Stimulated activated naive CD8-positive, alpha-beta T cell treated with anti-CD3 and anti-CD28 coated beads, Interleukin-15, Interleukin-2, amounts not matched to agents 100 U/mL and 50 U/mL, for 24 hours (primary cell): ENCODE data around the gene PIP4K2C.
"Not testable (repeated sequence)": the region's sequence is repeated elsewhere in the genome, so short reads cannot be mapped to it uniquely, and the experiment has no call there.

ENCODE experiments used
- ATAC-seq: fragments of 150-1000 bp; cut with Tn5 transposase; one replicate; pipeline ENCODE4 v1.10.0; 2021
- DNase-seq: peaks from one replicate; pipeline ENCODE4 v3.0.0; 2021

Gene PIP4K2C

DNA sequence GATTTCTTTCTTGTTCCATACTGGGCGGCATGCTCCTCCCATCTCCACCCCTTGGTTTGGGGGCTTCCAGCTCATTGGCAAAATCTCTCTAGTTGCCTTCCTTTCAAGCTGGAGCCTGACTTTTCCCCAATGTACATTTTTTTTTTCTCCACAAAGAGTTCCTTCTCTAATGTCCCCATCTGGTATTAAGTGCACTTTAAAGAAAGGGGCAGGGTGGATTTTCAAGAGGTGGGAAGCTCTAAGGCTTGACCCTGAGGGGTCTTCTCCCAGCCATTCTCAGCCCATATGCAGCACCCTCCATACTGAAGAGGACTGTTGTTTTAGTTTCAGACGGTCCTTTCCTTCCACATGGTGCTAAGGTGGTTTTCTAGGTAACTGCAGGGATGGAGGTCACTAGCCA, 5.8 kb upstream of the PIP4K2C start:
- DNase-seq (no peak), ATAC-seq (no peak)

DNA sequence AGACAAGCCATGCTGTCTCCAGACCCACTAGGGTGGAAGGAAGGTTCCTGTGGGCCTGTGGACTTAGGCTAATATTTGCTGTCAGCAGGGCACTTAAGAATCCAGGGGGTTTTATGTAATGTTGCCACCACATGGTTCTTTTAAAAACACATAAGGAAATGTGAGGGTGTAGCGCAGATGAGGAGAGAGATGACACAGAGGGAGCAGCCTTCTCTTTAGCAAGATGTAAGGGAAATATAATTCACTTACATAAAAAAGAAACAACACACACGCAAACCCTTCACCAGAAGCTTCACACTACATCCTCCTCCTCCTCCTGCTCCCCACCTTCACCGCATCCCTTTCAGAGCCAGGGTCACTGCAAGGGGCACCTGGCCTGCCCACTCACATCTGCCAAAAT, 4.9 kb upstream of the PIP4K2C start:
- no peak for ATAC-seq
- no peak for DNase-seq

DNA sequence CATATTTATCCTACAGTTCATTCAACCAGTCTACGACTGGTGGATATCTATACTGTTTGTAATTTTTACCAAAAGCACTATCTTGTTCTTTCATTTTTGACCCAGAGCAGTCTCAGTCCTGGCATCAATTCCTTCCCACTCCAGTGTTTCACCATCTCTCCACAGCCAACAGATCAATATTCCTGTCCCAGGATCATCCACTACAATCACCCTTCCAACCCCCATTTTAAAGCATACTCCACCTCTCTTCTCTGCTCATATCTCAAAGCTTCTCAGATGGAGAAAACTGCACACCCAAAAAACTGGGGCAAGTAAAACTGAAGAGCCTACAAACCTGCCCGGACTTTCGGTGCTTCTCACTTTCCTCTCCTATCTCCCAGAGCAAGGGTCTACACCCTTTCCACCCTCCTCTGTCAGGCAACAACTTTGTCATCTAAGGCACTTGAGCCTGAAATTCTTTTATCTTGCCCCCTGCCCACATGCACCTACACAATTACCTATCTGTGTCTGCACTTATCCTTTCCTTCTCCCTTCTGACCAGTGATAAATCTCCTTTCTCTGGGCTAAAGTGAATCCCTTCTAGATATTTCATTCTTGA, 4.1 kb upstream of the PIP4K2C start:
- DNase-seq (no peak), ATAC-seq (no peak)

DNA sequence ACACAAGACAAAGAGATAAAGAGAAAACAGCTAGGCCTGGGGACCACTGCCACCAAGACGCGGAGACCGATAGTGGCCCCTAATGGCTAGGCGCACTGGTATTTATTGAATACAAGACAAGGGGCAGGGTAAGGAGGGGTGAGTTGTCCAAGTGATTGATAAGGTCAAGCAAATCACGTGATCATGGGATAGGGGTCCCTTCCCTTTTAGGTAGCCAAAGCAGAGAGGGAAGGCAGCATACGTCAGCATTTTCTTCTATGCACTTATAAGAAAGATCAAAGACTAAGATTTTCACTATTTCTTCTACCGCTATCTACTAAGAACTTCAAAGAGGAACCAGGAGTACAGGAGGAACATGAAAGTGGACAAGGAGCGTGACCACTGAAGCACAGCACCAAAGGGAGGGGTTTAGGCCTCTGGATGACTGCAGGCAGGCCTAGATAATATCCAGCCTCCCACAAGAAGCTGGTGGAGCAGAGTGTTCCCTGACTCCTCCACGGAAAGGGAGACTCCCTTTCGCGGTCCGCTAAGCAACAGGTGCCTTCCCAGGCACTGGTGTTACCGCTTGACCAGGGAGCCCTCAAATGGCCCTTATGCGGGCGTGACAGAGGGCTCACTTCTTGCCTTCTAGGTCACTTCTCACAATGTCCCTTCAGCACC, 1.9 kb upstream of the PIP4K2C start:
- ATAC-seq, DNase-seq: not testable (repeated sequence)

DNA sequence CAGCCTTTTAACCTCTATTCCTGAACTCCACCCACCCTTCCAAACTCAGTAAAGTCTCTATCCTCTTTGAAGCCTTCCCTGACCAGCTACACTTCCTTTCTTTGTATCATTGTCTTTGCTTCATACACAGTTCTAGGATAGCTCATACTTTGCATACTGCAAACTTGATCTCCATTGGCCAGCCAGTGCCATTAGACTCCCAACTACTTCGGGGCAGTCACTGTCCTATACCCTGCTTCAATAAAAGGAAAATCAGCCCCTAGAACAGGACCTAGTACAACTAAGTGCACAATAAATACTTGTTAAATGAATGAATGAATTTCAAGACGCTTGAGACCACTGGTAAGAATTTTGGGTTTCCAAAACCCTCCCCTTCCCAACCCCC, 521 bp upstream of the PIP4K2C start:
- no peak for ATAC-seq
- DNase-seq = no peak

DNA sequence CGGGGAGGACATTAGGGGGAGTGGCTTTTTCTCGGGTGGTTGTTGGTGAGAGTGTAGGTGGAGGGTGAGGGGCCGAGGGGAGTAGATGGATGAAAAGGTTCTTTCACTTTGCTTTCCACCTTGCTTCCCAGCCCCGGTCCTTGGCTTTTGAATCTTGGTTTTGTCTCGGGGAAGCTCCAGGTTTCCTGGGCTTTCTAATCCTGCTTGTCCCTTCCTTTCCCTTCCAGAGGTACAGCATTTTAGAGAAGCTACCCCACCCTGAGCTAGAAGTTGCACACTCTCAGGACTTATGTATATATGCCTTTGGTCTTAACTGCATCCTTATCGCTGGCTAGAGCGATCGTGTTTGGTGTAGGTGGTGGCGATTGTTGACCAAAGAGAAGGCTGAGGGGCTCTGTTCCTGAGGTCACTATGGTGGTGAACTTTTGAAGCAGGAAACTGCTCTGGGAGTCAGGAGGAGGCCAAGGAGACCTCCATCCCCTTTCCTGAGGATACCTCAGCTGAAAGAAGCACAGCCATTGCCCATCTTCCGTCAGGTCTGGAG, 862 bp downstream of the PIP4K2C start:
- ATAC-seq = no peak
- no peak for DNase-seq

DNA sequence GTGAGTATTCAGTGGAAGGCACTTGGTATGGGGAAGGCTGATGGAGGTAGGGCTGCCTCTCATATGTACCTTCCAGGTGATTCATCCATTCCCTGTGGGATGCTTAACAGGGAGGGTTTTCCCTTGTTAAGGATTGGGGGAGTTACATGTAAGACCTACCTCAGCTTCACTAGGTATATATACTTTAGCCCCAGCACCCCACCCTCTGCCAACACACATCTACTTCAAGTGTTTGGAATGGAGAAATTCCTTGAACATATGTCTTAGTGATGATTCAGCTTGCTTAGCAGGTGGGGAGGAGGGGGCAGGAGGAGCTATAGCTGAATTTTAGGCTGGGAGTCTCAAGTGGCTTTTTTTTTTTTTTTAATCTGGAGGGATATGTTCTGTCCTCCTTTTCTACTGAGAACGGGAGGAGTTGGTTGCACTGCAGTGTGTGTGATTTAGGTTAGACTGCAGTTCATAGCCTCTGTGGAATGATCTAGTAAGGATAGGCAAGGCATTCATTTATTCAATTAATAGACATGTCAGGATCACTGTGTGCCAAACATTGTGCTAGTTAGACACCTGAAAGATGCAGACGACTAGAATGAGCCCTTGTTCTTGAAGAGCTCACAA, 1.7 kb downstream of the PIP4K2C start:
- DNase-seq (no peak), ATAC-seq (no peak)

DNA sequence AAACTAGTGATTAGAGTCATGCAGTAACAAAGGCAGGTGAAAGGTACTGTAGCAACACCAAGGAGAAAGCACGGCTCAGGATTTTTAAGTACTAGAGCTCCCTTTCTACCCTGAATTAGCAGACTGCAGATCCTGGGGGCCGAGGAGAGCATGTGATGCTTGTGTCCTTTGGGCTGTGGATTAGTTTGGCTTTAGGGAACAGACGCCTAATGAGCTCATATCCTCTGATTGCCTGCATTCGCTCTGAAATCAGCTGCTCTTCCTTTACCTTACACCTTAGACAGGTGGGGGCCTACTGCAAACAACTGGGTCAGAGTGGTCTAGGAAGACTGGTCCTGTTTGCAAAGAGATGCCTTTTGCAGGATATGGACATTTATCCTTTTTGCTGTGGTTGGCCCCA, 2.2 kb downstream of the PIP4K2C start:
- no peak for DNase-seq
- no peak for ATAC-seq

DNA sequence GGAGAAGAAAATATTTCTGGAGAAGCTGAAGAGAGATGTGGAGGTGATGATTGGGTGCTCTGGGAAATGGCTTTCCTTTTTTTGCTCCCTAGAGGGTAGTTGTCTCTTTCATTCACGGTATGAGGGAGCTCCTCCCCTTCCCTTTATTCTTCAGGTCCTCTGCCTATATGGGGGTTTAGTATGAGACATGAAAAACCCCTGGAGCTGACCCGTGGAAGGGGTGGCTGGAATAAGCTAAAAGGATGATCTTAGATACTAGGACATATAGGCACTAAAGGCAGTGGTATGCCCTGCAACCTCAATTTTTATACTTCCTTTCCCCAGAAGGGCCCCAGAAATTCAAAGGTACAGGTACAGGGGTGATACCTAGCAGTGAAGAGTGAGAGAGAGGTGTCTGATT, 9.4 kb downstream of the PIP4K2C start:
- DNase-seq (no peak), ATAC-seq (no peak)

DNA sequence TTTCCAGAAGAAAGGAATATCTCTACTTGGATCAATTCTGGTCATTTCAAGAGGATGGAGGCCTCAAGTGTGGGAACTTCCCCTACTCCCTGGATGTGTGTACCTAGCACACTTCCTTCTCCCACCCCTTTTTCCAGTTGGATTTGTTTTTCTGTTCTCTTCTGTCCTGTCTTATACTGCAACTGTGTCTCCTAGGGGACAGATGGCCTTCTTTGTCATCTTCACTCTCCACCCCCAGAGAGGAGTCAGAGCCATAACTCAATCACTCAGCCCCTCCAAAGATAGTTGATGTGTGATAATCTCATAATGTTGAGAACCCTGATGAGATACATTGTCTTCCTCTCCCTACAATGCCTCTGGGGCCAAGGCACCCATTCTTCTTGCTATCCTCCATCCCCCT, 11.6 kb downstream of the PIP4K2C start:
- no peak for DNase-seq
- ATAC-seq = no peak

DNA sequence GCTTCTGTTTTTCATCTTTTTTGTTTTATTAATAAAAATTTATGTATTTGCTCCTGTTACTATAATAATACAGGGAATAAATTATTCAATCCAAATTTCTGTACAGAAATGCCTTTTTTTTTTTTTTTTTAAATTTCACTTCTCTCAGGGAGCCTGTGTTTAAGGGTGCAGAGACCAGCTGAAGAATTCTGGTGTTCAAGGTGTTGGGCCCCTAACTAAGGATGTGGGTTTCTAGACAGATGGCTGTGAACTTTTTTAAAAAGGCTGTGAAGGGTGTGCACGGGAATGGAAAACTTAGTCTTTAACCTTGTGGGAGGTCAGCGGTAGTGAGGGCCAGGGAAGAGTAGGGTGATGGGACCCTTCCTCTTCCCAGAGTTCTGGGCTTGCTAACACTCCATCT, 12.3 kb downstream of the PIP4K2C start:
- DNase-seq = no peak
- ATAC-seq = no peak

DNA sequence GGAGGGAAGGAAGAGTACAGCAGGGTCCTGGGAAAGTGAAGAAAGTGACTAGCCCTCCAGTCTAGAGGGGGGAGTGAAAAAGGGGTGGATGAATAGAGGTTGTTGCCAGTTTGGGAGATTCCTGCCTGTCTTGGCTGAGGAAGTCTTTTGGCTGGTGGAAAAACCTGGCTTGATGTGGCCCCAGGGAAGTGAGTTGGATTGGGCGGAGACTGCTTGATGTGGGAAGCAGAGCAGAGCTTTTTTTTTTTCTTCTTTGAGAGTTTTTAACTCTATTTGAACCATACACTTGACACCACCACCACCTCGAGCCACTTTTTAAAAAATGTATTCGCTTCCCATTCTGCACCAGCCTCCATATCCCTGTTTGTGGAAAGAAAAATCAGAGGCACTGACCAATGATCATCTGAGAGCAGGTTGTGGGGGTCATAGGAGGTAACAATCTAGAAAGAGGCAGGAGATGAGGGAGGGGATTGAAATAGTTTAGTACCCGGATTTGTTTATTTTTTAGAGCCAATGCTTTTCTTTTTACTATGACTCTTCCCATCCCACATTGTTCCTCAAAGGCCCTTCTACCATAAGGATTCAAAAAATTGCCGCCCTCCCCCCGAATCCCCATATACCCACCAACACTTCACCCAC, 12.9 kb downstream of the PIP4K2C start:
- ATAC-seq (no peak), DNase-seq (no peak)

DNA sequence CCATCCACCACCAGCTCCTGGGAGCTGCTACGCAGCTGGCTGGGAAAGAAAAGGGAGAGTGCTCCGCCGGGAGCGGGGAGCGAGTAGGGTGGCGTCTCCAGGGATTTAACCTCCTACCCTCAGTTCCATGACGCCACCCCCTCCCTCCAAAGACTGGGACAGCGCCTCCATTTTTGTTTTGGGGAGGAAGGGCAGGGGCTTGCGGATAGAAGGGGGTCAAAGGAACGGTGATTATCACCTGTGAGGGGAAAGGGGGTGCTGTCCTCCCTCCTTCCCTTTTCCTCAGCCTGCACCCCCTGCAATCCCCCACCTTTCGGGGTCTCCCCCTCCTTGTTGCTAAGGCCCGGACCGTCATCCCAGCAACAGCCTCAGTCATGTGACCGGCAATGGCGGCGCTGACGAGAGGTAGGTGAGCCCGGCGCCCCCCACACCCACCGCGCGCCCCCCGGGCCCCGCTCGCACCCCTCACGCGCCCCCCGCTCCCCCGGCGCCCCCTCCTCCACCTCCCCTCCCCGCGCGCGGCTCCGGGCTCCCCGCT, 13.5 kb downstream of the PIP4K2C start, which contains the start of gene DTX3:
DTX3 (plus strand) TSS at position 371 of the 538 bp plus-strand sequence. CDS start 1,694 bp downstream, outside the sequence.
- peak; percentile 58 for DNase-seq
- no peak for ATAC-seq

DNA sequence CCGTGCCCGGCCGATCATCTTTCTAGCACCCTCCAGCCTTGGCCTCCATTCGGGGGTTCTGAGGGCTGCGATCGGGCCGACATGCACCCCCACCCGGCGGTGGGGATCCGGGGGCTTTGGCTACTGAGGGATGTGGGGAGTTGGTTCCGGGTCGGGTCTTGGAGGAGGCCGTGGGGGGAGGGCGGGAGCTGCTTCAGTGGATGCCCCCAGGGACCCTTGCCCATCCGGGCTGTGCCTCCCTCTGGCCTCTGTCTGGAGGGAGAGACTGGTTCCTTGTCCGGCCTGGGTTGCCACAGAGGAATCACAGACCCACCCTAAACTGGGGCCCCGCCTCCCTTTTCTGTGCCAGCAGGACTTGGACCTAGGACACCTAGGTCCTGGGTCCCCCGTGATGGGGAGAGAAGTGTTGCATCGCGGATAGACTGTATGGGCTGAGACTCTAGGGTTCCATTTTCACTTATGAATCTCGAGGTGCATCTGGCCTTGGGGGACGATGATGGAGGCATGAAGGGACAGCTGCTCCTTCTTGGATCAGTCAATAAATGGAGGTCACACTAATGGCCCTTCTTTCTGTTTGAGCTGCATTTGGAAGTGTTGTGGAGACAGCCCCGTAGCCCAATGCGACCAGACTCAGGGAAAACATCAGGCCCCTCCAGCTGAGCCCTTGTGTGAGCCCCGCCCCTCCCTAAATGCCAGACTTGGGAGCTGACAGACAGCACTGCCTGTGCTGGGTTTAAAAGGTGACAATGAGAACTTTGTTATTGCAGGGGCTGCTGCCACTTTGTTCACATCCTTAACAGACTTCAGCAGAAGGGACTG, 14.2 kb downstream of the PIP4K2C start:
- peak; percentile 22 for DNase-seq

DNA sequence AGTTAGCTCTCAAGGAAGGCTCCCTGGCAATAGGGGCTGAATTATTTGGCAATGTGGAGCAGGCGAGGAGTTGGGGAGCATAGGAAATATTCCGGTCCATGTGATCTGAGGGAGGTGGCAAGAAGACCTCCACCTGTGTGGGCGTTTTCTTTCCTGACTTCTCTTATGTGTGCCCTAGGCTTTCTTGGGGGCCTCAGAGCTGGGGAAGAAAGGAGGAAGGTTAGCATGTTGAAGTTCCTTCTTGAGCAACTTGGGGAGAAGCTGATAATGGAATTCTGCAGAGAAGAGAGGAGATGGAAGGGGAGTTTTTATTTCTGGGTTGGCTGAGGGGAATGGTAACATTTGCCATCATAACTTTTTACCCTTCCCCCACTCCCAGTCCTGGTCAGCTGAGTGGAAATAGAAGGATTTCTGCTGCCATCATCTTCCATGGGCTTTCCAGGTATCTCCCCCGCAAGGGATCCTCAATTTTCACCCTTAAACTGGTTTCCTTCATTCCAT, 14.9 kb downstream of the PIP4K2C start:
- no peak for DNase-seq
- no peak for ATAC-seq

More for the DNA sequence above, 14.2 kb downstream of the PIP4K2C start:
- ATAC-seq = no peak

DNA sequence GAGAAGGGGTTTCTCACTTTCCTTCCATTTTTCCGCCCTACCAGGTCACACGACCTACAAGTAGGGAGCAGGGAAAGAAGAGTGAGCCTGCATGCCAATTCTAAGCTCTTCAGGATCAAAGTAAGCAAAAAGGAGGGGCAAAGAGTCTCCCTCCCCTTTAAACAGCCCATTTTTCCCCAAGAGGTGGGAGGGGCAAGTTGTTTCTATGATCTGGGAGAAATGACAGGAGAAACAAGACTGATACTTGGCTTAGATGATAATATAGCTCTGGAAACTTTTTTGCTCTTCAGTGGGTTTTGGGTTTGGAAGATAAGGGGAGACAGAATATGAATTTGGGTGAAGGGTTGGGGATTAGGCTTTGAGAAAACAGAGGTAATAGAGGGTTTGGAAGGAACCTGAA, 15.4 kb downstream of the PIP4K2C start:
- no peak for DNase-seq
- no peak for ATAC-seq

DNA sequence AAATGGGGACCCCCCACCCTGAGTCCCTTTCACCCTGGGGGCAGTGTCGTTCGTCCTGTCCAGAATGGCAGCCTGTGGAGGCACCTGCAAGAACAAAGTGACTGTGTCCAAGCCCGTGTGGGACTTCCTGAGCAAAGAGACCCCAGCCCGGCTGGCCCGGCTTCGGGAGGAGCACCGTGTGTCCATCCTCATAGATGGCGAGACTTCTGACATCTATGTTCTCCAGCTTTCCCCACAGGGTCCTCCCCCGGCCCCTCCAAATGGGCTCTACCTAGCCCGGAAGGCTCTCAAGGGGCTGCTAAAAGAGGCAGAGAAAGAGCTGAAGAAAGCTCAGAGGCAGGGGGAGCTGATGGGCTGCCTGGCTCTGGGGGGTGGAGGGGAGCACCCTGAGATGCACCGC, 15.8 kb downstream of the PIP4K2C start:
- ATAC-seq = no peak
- no peak for DNase-seq

DNA sequence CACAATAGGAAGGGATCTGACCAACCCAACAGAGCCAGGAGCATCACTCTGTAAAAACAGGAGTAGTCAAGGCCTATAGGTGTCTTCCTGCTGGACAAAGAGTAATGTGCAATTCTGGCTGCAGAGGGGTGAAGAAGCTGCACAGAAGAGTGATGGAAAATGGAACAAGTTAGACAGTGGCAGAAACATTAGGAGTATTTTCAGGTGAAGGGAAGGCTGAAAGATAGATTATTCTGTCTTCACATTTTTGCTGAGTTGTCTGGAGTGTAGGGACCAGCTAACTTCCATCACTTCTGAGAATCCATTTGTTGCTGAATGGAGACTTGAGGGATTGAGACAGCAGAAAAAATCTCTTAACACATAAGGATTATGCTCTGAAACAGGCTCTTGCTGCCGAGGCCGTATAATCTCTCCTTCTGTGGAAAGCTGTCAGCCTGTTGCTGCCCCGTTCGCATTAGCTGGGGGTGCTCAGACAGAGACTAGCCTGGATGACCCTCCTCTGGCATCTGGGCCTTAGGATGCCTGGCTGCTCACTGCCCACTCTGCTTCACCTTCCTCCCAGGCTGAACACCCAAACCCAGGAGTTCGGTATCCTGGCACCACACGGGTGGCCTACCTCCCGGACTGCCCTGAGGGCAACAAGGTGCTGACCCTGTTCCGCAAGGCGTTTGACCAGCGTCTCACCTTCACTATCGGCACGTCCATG, 17.1 kb downstream of the PIP4K2C start:
- DNase-seq (no peak), ATAC-seq (no peak)

DNA sequence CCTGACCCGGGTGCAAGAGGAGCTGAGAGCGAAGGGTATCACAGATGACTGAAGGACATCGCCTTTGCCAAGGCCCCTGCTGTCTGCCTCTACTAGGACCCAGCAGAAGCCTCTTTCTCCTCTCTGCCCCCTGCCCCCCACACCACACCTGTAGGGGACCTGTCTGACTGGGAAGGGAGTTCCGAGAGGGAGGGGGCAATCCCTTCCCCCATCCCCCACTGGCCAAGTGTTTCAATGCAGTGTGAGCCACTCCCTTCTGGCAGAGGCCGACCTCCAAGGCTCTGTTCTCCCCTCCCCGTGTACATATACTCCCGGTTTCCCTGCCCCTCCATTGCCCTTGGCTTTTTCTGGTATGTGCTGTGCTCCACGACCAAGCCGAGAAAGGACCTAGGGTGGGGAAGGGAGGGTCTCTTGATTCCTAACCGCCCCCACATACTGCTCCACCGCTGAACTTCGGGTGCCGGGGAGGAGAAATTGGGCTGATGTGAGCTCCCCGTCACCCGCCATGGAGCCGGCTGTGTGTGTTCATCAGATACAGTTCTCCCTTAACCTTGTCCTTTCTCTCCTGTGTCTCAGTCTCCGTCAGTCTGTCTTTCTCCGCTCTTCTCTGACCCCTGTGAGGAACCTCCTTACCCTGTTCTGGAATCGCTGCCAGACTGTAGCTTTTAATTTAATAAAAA, 18.2 kb downstream of the PIP4K2C start:
- DNase-seq (no peak), ATAC-seq (no peak)

DNA sequence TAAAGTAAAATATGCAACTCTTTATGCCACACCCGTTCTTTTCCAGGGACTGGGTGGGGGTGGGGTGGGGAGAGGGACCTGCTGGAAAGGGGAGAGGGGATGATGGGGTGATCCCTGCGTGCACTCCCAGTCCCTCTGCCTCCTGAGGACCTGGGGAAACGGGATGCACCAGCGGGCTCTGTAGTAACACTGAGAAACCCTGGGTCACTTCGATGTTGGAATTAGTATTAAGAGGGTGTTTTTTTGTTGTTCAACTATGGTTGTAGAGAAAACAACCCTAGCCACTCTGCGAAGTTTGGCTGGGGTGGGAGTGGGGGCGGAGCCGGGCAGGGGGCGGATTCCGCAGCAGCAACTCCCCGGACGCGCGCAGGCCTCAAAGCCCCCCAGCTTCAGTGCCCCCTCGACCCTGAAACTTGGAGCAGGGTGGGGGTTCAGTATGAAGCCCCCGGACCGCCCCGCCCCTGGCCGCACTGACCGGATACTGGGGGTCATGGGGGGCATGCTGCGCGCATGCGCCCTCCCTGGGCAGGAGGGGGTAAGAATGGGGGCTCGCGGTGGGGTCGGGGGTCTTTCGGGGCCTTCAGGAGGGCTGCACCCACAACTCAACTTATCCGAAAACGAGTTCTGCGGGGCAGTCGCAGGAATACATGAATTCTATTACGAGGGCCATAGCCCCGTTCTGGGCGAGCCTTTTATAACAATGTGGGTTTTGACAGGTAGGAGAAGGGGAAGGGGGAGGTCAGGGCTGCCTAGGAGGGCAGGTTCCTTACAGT, 19.0 kb downstream of the PIP4K2C start:
- ATAC-seq (no peak), DNase-seq (no peak)
